ENCODE results near the gene HECW1.

Gene HECW1

DNA sequence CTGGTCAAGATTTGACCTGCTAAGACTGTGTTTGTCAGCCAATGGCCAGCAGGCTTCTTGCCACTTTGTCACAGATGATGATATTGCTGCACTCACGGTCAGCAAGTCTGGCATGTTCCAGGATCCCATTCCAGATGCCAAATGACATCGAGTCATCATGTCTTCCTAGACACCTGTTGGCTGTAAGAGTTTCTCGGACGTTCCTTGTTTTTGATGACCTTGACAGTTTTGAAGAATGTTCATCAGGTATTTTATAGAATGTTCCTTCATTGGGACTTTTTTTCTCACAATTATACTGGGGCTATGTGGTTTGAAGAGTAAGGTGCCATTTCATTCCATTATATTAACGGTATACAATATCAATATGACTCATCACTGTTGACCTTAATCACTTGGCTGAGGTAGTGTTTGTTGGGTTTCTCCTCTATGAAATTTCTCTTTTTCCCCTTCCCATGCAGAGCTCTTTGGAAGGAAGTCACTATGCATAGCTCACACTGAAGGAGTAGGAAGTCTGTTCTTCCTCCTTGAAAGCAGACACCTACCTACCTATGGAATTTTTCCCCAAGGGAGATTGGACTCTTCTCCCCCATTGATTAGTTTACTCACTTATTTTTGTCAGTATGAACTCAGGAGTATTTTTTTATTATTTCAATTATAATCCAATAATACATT, 31.6 kb downstream of the HECW1 start:
- Histone ChIP-seq H3K4me3 (no peak overlapping the region), H3K9me3 (no peaks in the 10 kb centered on the region), H3K4me1 (no peaks in the 10 kb centered on the region), H3K36me3 (replicated peaks) (no peaks in the 10 kb centered on the region), H3K27me3 (ENCODE audit: low read depth) (no peaks in the 10 kb centered on the region)
- in situ Hi-C loops (cut with MboI; ENCODE audit: low sequenced_read_pairs) = no loop called here
- no peak for DNase-seq (ENCODE audit: low spot score in 2 of 2)

DNA sequence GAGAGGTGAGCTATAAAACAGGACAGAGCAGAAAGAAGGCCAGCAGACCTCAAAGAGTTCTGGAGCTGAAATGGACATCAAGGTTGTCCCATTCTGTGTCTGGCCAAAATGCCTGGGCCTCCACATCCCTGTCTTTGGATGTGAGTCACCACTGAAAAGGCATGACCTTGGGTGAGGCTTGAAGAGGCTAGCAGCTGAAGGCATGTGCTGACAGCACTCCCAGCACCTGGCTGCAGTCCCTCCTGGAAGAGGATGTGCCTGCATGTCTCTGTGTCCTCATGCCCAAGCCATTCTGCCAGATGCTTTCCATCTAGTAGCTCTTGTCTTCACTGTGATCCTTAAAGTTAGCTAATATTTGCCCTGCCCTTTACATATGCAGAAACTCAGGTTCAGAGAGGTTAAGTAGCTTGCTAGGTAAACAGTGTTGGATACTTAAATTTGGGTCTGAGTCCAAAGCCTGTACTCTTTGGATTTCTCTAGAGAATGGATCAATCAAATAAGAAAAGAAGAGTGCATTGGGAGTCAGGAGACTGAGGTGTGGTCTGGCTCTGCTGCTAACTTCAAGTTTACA, 35.8 kb downstream of the HECW1 start:
- in situ Hi-C loops (cut with MboI; ENCODE audit: low sequenced_read_pairs) = no loop called here
- no peaks in the 10 kb centered on the region for H3K9me3 ChIP-seq
- H3K27me3 ChIP-seq (ENCODE audit: low read depth) = no peaks in the 10 kb centered on the region; the same call in 1 of the 2 replicates
- DNase-seq (ENCODE audit: low spot score in 2 of 2) = no peak
- H3K4me1 ChIP-seq = no peaks in the 10 kb centered on the region
- H3K36me3 ChIP-seq (replicated peaks) = no peaks in the 10 kb centered on the region
- no peak overlapping the region for H3K4me3 ChIP-seq

DNA sequence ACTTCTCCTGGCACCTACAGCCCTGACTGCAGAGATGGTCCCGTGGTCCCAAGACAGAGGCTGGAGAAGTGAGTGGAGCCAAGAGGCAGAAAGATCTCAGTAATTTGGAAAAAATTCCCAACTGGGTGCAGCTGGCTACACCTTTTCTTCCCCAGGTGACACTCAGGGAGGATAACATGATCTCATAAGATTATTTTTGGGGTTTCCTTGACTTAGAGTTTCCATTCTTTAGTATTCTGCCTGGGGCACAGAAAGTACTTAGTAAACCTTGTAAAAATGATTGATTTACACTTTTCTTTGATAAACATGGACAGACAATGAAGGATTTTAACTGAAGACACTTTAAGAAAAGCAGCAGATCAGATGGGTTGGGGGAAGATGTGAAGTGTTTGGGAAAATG, 38.6 kb downstream of the HECW1 start:
- no peaks in the 10 kb centered on the region; the same call in 1 of the 2 replicates for H3K27me3 ChIP-seq (ENCODE audit: low read depth)
- in situ Hi-C loops (cut with MboI; ENCODE audit: low sequenced_read_pairs) = no loop called here
- no peak for DNase-seq (ENCODE audit: low spot score in 2 of 2)
- H3K4me1 ChIP-seq = no peaks in the 10 kb centered on the region
- no peak overlapping the region for H3K4me3 ChIP-seq
- no peaks in the 10 kb centered on the region for H3K9me3 ChIP-seq
- no peaks in the 10 kb centered on the region for H3K36me3 ChIP-seq (replicated peaks)

DNA sequence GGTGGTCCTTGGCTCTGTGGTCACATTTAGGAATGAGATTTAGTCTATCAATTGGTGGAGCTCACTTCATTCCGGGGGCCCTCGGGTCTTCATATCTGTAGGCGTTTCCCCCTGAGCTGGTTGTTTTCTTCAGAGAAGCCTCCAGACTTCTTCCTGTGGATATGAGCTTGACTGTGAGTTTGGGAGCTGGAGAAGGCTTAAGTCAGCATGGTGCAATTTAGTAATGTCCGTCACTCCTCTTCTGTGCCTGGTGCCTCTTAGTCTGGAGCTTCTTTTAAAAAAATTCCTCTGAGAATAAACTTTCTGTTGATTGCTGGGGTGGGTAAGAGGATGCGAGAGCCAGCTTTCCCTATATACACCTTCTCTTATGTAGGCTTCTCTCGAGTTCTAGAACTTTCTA, 40.2 kb downstream of the HECW1 start:
- Histone ChIP-seq H3K36me3 (replicated peaks) (no peaks in the 10 kb centered on the region), H3K4me1 (no peaks in the 10 kb centered on the region), H3K27me3 (ENCODE audit: low read depth) (no peaks in the 10 kb centered on the region; the same call in 1 of the 2 replicates), H3K9me3 (no peaks in the 10 kb centered on the region), H3K4me3 (no peak overlapping the region)
- in situ Hi-C loops (cut with MboI; ENCODE audit: low sequenced_read_pairs) = no loop called here
- DNase-seq (ENCODE audit: low spot score in 2 of 2) = no peak

DNA sequence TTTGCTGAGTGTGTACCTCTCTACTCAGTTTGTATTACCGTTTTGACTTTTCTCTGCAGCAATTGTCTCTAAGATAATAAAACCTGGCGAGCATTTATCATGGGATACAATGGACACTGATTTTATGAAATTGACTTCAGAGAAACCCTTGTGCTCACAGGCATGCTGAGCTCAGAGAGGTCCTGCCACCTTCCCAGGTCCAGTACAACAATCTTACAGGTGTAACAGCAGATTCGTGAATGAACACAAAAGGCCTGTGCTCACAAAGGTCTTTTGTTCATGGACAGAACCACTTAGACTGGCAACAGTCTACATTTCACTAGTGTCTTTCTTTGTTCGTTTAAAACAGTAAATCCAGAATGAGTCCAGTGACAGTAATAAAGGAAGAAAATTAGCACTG, 43.2 kb downstream of the HECW1 start:
- Histone ChIP-seq H3K9me3 (no peaks in the 10 kb centered on the region), H3K27me3 (ENCODE audit: low read depth) (no peaks in the 10 kb centered on the region; the same call in 1 of the 2 replicates), H3K4me3 (no peak overlapping the region), H3K36me3 (replicated peaks) (no peaks in the 10 kb centered on the region), H3K4me1 (no peaks in the 10 kb centered on the region)
- DNase-seq (ENCODE audit: low spot score in 2 of 2) = no peak
- in situ Hi-C loops (cut with MboI; ENCODE audit: low sequenced_read_pairs) = no loop called here

DNA sequence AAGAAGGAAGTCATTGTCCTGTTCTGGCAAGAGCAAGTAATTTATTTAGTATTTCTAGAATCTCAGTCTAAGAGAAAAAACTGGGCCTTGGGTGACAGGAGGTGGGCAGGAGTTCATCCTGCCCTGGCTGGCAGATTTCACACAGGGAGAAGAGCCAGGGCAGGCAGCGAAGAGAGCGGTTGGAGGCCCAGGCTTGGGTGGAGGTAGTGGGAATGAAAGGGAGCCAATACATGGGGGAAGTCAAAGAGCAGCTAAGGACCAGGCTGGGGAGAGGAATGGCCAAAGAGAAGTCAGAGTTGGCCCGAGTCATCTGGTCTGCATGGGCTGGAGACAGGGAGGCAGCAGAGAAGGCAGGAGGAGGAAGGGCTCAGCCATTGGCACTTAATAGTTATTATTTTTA, 51.4 kb downstream of the HECW1 start:
- no peak for DNase-seq (ENCODE audit: low spot score in 2 of 2)
- in situ Hi-C loops (cut with MboI; ENCODE audit: low sequenced_read_pairs) = no loop called here

DNA sequence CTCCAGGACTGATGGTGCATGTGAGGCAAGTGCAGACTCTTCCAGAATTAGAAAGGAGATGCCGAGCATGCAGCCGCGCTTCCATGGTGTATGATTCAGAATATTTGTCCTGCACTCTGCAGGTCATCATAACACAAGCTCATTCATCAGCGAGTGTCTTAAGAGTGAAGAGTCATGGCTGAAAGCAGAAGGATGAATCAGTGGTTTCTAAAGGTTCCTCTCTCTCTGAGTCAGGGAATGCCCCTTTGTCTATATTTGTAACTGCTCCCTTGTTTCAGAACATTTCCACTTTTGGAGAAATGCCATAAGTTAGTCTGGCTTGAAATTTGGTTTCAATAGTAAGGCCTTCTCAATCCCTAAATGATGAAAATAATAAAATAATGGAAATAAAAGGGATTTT, 52.3 kb downstream of the HECW1 start:
- Histone ChIP-seq H3K27me3 (ENCODE audit: low read depth) (no peaks in the 10 kb centered on the region; the same call in 1 of the 2 replicates), H3K36me3 (replicated peaks) (no peaks in the 10 kb centered on the region), H3K9me3 (no peaks in the 10 kb centered on the region), H3K4me3 (no peak overlapping the region), H3K4me1 (no peaks in the 10 kb centered on the region)
- in situ Hi-C loops (cut with MboI; ENCODE audit: low sequenced_read_pairs) = no loop called here
- no peak for DNase-seq (ENCODE audit: low spot score in 2 of 2)

More for the DNA sequence above, 51.4 kb downstream of the HECW1 start:
- Histone ChIP-seq H3K9me3 (no peaks in the 10 kb centered on the region), H3K27me3 (ENCODE audit: low read depth) (no peaks in the 10 kb centered on the region; the same call in 1 of the 2 replicates), H3K4me3 (no peak overlapping the region), H3K4me1 (no peaks in the 10 kb centered on the region), H3K36me3 (replicated peaks) (no peaks in the 10 kb centered on the region)

DNA sequence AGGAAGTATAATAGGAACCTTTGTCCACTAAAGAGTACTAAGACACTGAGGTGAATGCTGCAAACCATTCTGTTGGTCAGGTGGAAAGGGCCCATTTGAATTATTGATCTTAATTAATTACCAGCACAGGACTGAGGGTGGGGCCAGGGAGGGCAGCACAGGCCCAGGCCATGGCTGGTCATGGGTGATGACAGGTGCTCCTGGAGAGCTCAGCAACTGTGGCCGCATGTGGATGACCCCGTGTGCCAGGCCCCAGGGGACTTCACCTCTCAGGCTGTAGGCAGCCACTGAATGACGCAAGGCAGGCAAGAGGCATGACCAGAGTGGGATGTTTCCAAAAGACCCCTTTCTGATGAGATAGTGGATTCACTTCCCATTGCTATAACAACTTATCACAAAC, 54.2 kb downstream of the HECW1 start:
- DNase-seq (ENCODE audit: low spot score in 2 of 2) = no peak
- H3K27me3 ChIP-seq (ENCODE audit: low read depth) = peaks cover 3% of the 10 kb centered on the region; the same call in 1 of the 2 replicates
- H3K36me3 ChIP-seq (replicated peaks) = no peaks in the 10 kb centered on the region
- in situ Hi-C loops (cut with MboI; ENCODE audit: low sequenced_read_pairs) = no loop called here
- no peak overlapping the region for H3K4me3 ChIP-seq
- no peaks in the 10 kb centered on the region for H3K9me3 ChIP-seq
- H3K4me1 ChIP-seq = no peaks in the 10 kb centered on the region

DNA sequence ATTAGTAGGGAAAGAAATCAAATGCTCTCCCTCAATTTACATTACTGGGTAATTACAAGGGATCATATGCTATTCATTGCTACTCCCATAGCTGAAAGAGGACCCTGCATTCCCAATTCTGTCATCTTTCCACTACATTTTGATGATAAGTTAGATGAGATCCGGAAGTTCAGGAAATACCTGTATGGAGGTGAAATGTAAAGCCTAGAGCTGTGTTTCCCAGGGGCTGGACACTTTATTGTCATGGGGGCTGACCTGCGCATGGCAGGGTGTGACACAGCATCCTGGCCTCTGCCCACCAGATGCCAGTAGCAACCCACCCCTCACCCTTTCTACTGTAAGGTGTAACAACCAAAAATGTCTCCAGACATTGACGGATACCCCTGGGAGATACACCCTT, 56.6 kb downstream of the HECW1 start:
- in situ Hi-C loops (cut with MboI; ENCODE audit: low sequenced_read_pairs) = no loop called here
- no peaks in the 10 kb centered on the region for H3K4me1 ChIP-seq
- DNase-seq (ENCODE audit: low spot score in 2 of 2) = no peak
- H3K4me3 ChIP-seq = no peak overlapping the region
- no peaks in the 10 kb centered on the region for H3K9me3 ChIP-seq
- H3K36me3 ChIP-seq (replicated peaks) = no peaks in the 10 kb centered on the region
- H3K27me3 ChIP-seq (ENCODE audit: low read depth) = peaks cover 6% of the 10 kb centered on the region; the same call in 1 of the 2 replicates

DNA sequence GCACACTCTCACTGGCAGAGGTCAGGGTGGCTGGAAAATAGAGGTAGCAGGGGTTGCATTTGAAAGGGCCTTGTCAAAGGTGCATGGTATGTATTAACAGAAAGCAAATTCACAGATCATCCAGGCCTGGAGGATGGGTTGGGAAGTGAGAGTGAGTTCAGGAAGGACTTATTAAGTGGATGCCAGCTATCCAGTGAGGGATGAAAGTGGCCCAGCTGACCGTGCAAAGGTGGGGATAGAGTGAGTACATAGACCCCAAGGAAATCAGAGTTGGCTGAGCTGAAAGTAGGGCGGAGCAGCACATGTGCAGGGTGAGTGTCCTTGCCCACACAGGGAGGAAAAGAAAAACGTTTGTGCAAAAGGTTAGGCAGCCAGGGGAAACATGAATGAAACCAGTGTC, 58.1 kb downstream of the HECW1 start:
- Histone ChIP-seq H3K4me3 (no peak overlapping the region), H3K9me3 (no peaks in the 10 kb centered on the region), H3K36me3 (replicated peaks) (no peaks in the 10 kb centered on the region), H3K4me1 (no peaks in the 10 kb centered on the region), H3K27me3 (ENCODE audit: low read depth) (peaks cover 6% of the 10 kb centered on the region; the same call in 1 of the 2 replicates)
- in situ Hi-C loops (cut with MboI; ENCODE audit: low sequenced_read_pairs) = no loop called here
- DNase-seq (ENCODE audit: low spot score in 2 of 2) = no peak

DNA sequence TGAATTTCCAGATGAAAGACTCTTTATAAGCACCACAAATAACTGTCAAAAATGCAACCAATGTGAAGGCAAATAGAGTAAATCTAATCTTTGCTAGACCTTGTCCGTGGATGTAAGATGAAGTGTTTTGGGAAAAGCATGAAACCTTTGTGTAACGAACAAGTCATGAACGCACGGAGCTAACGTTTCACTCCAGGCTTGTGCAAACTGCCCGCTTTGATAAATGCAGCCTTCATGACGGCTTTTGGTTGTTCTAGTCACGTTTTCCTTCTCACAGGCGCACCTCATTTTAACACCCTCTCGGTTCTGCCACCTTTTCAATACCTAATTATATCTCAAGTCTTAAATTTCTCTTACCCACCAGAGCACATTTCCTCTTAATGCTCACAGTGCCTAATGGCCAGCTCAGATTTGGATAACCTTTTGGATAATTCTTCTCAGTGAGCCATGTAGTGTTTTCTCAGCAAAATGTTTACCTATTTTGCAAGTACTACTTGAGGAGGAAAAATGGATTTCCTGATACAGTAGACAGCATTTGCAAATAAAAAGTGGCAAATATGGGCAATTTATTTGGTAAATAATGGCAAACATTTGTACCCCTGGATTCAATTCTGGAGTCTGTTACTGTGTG, 63.2 kb downstream of the HECW1 start:
- H3K27me3 ChIP-seq (ENCODE audit: low read depth) = peaks cover 6% of the 10 kb centered on the region; the same call in 1 of the 2 replicates
- no peaks in the 10 kb centered on the region for H3K4me1 ChIP-seq
- H3K4me3 ChIP-seq = no peak overlapping the region
- no peaks in the 10 kb centered on the region for H3K9me3 ChIP-seq
- in situ Hi-C loops (cut with MboI; ENCODE audit: low sequenced_read_pairs) = no loop called here
- no peak for DNase-seq (ENCODE audit: low spot score in 2 of 2)
- H3K36me3 ChIP-seq (replicated peaks) = no peaks in the 10 kb centered on the region

DNA sequence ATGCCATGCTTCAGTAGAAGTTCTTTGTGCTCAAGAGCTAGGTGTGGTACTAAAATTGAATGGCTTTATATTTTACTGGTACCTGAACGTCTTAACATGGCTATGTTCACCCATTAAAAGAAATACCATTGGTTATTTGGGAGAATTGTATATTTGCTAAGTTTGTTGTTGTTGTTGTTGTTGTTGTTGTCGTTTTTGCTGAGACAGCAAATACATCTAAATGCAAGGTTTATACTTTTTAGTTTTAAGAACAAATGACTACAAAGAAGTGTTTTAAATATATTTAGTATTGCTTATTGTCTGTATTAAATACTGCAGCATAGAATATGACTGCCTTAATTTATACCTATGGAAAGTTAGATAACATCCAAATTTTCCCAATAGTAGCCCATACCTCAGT, 66.9 kb downstream of the HECW1 start:
- Histone ChIP-seq H3K27me3 (ENCODE audit: low read depth) (no peaks in the 10 kb centered on the region; the same call in 1 of the 2 replicates), H3K36me3 (replicated peaks) (no peaks in the 10 kb centered on the region), H3K4me3 (no peak overlapping the region), H3K4me1 (no peaks in the 10 kb centered on the region), H3K9me3 (no peaks in the 10 kb centered on the region)
- no peak for DNase-seq (ENCODE audit: low spot score in 2 of 2)
- in situ Hi-C loops (cut with MboI; ENCODE audit: low sequenced_read_pairs) = no loop called here

DNA sequence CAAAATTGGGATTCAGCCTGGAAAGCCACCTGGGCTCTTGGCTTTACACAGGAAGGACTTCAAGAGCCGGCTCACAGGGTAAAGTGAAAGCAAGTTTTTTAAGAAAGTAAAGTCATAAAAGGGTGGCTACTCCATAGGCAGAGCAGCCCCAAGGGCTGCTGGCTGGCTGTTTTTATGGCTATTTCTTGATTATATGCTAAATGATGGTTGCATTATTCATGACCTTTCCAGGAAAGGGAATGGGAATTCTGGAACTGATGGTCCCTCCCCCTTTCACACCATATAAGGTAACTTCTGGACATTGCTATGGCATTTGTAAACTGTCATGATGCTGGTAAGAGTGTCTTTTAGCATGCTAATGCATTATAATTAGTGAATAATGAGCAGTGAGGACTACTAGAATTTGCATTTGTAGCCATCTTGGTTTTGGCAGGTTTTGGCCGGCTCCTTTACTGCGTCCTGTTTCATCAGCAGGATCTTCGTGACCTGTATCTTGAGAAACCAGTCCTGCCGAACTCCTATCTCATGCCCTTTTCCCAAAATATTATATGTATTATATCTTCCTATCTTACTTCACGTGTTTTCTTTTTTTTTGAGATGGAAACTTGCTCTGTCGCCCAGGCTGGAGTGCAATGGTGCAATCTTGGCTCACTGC, 80.5 kb downstream of the HECW1 start:
- in situ Hi-C loops (cut with MboI; ENCODE audit: low sequenced_read_pairs) = no loop called here
- no peak for DNase-seq (ENCODE audit: low spot score in 2 of 2)
- H3K27me3 ChIP-seq (ENCODE audit: low read depth) = no peaks in the 10 kb centered on the region

DNA sequence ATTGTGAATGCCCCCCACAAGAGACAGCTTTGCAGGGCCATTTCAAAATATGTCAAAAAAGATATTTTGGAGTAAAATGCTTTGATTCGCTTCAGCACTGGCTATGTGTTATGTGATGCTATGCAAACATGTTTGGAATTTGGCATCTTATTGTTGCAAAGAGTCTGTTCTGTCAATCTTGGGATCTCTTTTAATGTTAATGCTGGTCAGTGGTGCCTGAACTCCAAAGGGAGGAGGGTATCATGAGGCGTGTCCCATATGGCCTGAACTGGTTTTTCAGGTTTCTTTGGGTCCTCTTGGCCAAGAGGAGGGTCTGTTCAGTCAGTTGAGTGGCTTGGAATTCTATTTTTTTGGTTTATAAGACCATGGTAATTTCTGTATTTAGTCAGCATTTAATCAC, 81.4 kb downstream of the HECW1 start:
- no peak for DNase-seq (ENCODE audit: low spot score in 2 of 2)
- Histone ChIP-seq H3K4me1 (no peaks in the 10 kb centered on the region), H3K4me3 (no peak overlapping the region), H3K9me3 (no peaks in the 10 kb centered on the region), H3K36me3 (replicated peaks) (no peaks in the 10 kb centered on the region), H3K27me3 (ENCODE audit: low read depth) (no peaks in the 10 kb centered on the region; the same call in 1 of the 2 replicates)
- in situ Hi-C loops (cut with MboI; ENCODE audit: low sequenced_read_pairs) = no loop called here

More for the DNA sequence above, 80.5 kb downstream of the HECW1 start:
- Histone ChIP-seq H3K4me3 (no peak overlapping the region), H3K9me3 (no peaks in the 10 kb centered on the region), H3K36me3 (replicated peaks) (no peaks in the 10 kb centered on the region), H3K4me1 (no peaks in the 10 kb centered on the region)

Measured in HAP-1 (cell line).